PFSK-1 (cell line): ENCODE results near the gene TLR3.

Experiments used
- POLR2AphosphoS5 ChIP-seq: IDR thresholded peaks from 2 replicates; pipeline ENCODE4 v1.6.1; 2012; ENCODE audit warnings: low read depth, mild to moderate bottlenecking, control low read depth, low read length, moderate library complexity
- REST ChIP-seq, 2 experiments: IDR thresholded peaks; 2 replicates each; pipeline versions ENCODE4 v1.6.1 to v1.8.0; 2011 to 2012; ENCODE audit warnings: low read depth in 2 of 2, low read length in 2 of 2, control low read depth in 1 of 2, inconsistent platforms in 1 of 2, mild to moderate bottlenecking in 1 of 2, moderate library complexity in 1 of 2; ENCODE audit not compliant: insufficient read depth in 1 of 2
- TAF1 ChIP-seq: IDR thresholded peaks from 2 replicates; pipeline ENCODE4 v1.6.1; 2012; ENCODE audit warnings: low read length, control low read depth, borderline replicate concordance; ENCODE audit not compliant: insufficient read depth

- TF ChIP-seq TAF1: no peak
- no peak for TF ChIP-seq POLR2AphosphoS5
- TF ChIP-seq REST (IDR thresholded peaks at IDR 0.05; ENCODE audit: insufficient read depth in 1 of 2, low read depth in 2 of 2, low read length in 2 of 2): no peak
Observed at GRCh38 chr4:186118582-186118981, 49.6 kb downstream of the TLR3 start.
